Activated CD4-positive, alpha-beta T cell treated with anti-CD3 and anti-CD28 coated beads, Interleukin-10, Interleukin-2, amounts not matched to agents 100 ng/mL and 50 ng/mL, durations not matched to agents 16 hours and 8 hours (primary cell): ENCODE measurements around the gene FAM171A1.
"Not testable (repeated sequence)": the region's sequence is repeated elsewhere in the genome, so short reads cannot be mapped to it uniquely, and the experiment has no call there.

Experiments
- DNase-seq: peaks from one replicate; pipeline ENCODE4 v3.0.0-alpha.2; 2020

FAM171A1 gene

DNA sequence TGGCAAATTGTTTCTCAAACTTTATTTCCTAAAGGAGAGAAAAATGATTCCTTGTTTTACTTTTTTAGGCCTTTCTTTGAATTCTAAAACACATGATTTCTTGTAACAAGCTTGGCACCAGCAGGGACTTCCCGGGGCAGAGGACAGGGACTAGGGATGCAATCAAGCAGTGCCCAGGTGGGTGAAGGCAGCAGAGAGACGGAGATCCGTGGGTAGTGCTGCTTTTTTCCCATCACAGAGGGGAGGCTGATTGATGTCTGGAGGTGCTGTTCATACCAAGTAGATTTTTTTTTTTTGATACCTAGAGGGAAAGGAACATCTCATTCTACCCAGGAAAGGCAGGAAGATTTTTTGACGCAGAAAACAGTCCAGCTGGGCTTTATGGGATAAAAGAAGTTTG is 91.9 kb downstream of the FAM171A1 start:
- DNase-seq = no peak

- no peak for DNase-seq
Observed at GRCh38 chr10:15278786-15279185, 92.3 kb downstream of the FAM171A1 start.

- DNase-seq = not testable (repeated sequence)
Observed at GRCh38 chr10:15276039-15276438, 95.0 kb downstream of the FAM171A1 start.

GRCh38 chr10:15269838-15270237 is 101.3 kb downstream of the FAM171A1 start:
- DNase-seq = not testable (repeated sequence)

DNA sequence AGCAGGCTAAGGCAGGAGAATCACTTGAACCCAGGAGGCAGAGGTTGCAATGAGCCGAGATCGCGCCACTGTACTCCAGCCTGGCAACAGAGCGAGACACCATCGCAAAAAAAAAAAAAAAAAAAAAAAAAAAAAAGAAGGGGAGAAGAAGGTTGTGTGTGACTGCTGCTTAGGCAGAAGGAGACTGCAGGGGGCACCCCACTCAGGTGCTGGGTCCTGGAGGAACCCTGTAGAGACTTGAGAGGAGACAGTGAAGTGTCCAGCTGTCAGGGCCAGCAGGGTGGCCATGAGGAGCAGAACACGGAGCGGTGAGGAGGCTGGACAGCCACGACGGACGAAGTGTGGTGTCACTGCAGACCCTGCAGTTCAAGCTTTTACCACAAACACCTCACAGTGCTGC is 103.6 kb downstream of the FAM171A1 start:
- no peak for DNase-seq

GRCh38 chr10:15266117-15266516 is 105.0 kb downstream of the FAM171A1 start:
- DNase-seq = no peak

GRCh38 chr10:15265558-15265957 is 105.5 kb downstream of the FAM171A1 start:
- DNase-seq = no peak

GRCh38 chr10:15265056-15265455 is 106.0 kb downstream of the FAM171A1 start:
- DNase-seq = no peak

- DNase-seq = no peak
Observed at GRCh38 chr10:15263657-15264323, 107.3 kb downstream of the FAM171A1 start.

- DNase-seq = no peak
Observed at GRCh38 chr10:15262036-15262713, 108.9 kb downstream of the FAM171A1 start.

DNA sequence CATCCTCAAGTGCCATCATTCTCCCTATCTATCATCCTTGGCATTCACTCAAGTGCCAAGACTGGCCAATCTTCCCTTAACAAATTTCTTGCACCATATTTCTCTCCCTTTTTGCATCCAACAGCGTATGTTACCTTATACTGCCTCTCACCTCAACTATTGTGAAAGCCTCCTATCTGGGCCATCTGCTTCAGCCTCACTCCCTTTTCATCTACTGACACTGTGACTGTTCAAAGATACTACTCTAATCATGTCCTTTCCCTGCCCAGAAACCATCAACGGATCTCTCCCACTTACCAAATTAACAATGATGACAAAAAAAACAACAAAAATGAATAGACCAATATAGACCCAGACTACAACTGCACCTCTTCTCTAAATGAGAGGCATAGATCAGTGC is 112.0 kb downstream of the FAM171A1 start:
- DNase-seq = no peak

- no peak for DNase-seq
Observed at GRCh38 chr10:15258255-15258654, 112.8 kb downstream of the FAM171A1 start.

DNA sequence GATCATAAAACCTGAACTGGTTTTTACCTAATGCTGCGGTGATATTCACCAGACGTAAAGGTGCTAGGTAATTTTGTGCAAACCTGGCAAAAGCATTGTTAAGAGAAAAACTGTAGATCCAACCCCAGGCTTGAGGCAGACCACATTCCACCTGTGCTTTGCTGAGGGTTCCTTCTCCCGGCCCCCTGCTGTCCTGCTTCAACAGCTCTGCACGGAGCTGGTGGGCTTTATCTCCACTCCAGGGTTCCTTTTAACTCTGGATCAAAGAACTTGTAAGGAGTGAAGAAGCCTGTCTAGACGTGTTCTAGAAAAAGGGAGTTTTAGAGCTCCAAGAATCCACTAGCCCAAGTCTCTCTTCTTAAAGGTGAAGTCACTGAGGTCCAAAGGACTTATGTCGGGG is 115.1 kb downstream of the FAM171A1 start:
- no peak for DNase-seq

DNA sequence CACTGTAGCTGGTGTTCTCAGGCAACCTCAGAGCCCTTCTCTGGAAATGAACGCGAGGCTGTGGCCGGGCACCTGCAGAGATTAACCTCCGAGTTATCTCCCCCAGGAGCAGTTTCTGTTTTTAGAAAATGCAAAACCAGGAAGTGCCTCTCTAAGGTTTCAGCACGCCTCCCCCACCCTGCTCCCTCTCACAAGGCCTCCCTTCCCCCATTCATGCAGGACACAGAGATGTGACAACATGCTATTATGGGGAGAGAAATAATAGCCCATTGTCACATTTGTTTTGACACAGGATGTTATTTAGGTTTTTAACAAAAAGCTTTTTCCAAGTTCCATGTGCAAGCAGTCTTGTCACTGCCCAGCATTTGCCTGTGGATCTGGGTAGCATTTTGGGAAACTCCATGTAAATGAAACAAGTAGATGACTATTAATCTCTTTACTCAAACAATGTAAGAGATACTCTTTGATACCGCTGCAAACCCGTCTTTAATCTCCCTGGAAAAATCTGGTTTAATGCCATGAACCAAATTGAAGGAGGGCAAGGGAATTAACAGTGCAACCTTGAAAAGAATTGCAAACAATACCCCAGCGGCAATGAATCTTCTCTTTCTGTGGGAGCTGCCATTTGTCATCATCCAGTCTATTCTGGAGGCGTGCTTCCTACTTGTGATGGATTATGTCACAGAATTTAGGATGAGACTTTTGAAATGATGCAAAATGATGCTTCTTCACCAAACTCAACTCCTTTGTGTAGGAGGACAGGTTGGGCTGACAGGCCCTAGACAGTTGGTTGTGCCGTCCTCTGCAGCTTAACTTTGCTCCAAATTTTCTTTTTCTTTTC is 116.1 kb downstream of the FAM171A1 start:
- DNase-seq = peak; percentile 30

- no peak for DNase-seq
Observed at GRCh38 chr10:15253951-15254807, 116.9 kb downstream of the FAM171A1 start.

DNA sequence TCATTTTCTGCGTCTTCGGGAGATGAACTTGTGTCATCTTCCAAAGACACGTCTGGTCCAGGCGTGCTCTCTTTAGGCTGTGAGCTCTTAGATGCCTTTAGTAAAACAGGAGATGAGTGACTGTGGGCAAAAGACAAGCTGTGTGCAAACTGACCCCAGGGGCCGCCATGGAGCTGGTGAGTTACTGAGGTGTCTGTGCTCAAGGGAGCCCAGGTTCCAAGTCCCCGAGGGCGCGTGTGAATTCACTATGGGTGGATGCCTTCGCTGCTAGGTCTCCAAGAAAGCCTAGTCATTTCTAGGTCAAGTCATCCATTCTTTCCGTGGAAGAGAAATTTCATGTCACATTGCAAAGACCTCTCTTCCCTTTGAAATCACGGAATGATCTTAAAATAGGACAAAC is 118.7 kb downstream of the FAM171A1 start:
- DNase-seq = no peak

GRCh38 chr10:15251791-15252380 is 119.2 kb downstream of the FAM171A1 start:
- DNase-seq = no peak

DNA sequence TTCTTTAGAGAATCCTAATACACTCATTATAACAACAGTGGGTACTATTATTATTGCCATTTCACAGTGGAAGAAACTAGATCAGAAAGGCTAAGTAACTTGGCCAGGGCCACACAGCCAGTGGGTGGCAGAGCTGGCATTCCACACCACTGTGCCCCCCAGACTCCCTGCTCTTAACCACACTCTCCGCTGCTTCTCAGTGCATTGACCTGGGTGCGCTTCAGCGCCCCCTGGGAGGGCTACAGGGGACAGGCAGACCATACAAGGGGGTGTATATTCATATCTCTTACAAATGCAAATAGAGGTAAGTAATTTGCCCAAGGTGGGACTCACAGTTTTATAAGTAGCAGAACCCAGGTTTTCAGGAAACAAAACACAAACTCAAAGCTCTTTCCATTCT is 125.6 kb downstream of the FAM171A1 start:
- DNase-seq = peak; percentile 6

GRCh38 chr10:15244635-15245197 is 126.4 kb downstream of the FAM171A1 start:
- peak; percentile 55 for DNase-seq

DNA sequence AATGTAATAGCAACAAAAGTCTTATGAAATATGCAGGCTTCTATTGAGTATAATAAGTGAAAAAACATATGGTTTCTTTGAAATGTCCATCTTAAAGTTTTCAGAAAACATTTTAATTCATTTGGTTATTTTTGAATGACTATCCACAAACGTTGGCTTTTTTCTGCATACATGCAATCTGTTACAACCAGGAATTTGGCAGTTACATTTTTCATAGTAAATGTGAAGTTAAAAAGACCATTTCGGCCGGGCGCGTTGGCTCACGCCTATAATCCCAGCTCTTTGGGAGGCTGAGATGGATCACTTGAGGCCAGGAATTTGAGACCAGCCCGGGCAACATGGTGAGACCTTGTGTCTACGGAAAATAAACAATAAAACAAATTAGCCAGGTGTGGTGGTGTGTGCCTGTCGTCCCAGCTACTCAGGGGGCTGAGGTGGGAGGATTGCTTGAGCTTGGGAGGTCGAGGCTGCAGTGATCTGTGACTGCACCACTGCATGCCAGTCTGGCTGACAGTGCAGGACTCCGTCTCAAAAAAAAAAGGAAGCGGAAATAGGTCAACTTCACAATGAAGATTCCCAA is 128.7 kb downstream of the FAM171A1 start:
- no peak for DNase-seq

- no peak for DNase-seq
Observed at GRCh38 chr10:15241306-15241705, 129.8 kb downstream of the FAM171A1 start.
